ENCODE measurements around the gene NFS1.
"Not testable (repeated sequence)": the region's sequence is repeated elsewhere in the genome, so short reads cannot be mapped to it uniquely, and the experiment has no call there.

NFS1 gene

GRCh38 chr20:35708502-35708901, 9.3 kb upstream of the NFS1 start:
- Histone ChIP-seq H3K27ac (ENCODE audit: low read depth, low read length) (no peak overlapping the region), H3K4me1 (ENCODE audit: control insufficient read depth, low read length) (no peaks in the 10 kb centered on the region), H3K79me2 (ENCODE audit: control insufficient read depth, low read length) (peaks cover 57% of the 10 kb centered on the region), H4K20me1 (ENCODE audit: control insufficient read depth, insufficient read depth, low read depth, low read length) (peaks cover 20% of the 10 kb centered on the region), H3K4me3 (ENCODE audit: low read length) (no peak overlapping the region), H3K9me3 (ENCODE audit: control insufficient read depth, insufficient read depth, low read length) (no peaks in the 10 kb centered on the region), H3K27me3 (ENCODE audit: control insufficient read depth, low read length) (no peaks in the 10 kb centered on the region), H3K9me2 (replicated peaks; ENCODE audit: control insufficient read depth, low read length) (no peaks in the 10 kb centered on the region), H3F3A (ENCODE audit: control insufficient read depth, insufficient read depth) (peaks cover 92% of the 10 kb centered on the region), H3K36me3 (ENCODE audit: control insufficient read depth, low read length) (peaks cover 94% of the 10 kb centered on the region), H3K4me2 (ENCODE audit: low read length) (no peak overlapping the region)
- TF ChIP-seq CTCF (IDR thresholded peaks at IDR 0.05; ENCODE audit: low read depth, low read length, poor library complexity, severe bottlenecking) (no peak), EZH2phosphoT487 (IDR thresholded peaks at IDR 0.05; ENCODE audit: borderline replicate concordance, low read length) (no peak)

DNA sequence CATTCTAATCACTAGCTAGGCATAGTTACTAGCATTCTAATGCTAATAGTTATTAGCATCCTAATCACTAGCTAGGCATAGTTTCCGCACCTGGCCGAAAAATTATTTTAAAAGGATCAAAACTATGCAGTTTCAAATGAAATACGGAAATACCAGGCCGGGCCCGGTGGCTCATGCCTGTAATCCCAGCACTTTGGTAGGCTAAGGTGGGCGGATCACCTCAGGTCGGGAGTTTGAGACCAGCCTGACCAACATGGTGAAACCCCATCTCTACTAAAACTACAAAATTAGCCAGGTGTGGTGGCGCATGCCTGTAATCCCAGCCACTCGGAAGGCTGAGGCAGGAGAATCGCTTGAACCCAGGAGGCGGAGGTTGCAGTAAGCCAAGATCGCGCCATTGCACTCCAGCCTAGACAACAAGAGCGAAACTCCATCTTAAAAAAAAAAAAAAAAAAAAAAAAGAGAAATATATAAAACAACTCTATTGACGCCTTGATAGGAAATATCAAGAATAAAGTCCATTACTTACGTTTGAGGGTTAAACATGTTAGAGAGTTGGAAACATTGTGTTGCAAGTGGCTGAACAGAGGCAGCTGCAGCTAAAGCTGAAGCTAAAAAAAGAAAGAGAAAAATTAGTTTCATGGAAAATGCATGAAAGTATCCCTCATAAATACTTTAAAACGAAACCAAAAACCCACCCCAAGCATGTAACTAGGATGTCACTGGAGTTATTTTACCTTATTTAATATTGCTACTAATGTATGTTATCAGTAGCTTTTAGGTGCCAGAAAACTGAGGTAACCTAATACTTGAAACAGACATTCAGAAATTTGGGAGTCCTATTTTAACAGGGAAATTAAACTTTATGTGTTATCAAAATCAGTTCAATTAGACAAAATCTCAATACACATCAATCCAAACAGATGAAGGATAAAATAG, 7.7 kb upstream of the NFS1 start:
- Histone ChIP-seq H3K79me2 (ENCODE audit: control insufficient read depth, low read length) (peaks cover 46% of the 10 kb centered on the region), H4K20me1 (ENCODE audit: control insufficient read depth, insufficient read depth, low read depth, low read length) (peaks cover 17% of the 10 kb centered on the region; the same call in 1 of the 2 replicates), H3F3A (ENCODE audit: control insufficient read depth, insufficient read depth) (peaks cover 98% of the 10 kb centered on the region), H3K36me3 (ENCODE audit: control insufficient read depth, low read length) (peaks cover 96% of the 10 kb centered on the region)
- H3K4me2 ChIP-seq (ENCODE audit: low read length); H3K9me3 ChIP-seq (ENCODE audit: control insufficient read depth, insufficient read depth, low read length); H3K9me2 ChIP-seq (replicated peaks; ENCODE audit: control insufficient read depth, low read length); H3K27me3 ChIP-seq (ENCODE audit: control insufficient read depth, low read length); H3K27ac ChIP-seq (ENCODE audit: low read depth, low read length); H3K4me1 ChIP-seq (ENCODE audit: control insufficient read depth, low read length); H3K4me3 ChIP-seq (ENCODE audit: low read length): not testable (repeated sequence)

GRCh38 chr20:35705894-35706293, 6.7 kb upstream of the NFS1 start:
- not testable (repeated sequence) for H3K27me3 ChIP-seq (ENCODE audit: control insufficient read depth, low read length); H3K27ac ChIP-seq (ENCODE audit: low read depth, low read length); H3K9me2 ChIP-seq (replicated peaks; ENCODE audit: control insufficient read depth, low read length); H3K4me3 ChIP-seq (ENCODE audit: low read length); H3K4me1 ChIP-seq (ENCODE audit: control insufficient read depth, low read length); H3K4me2 ChIP-seq (ENCODE audit: low read length); H3K9me3 ChIP-seq (ENCODE audit: control insufficient read depth, insufficient read depth, low read length)
- Histone ChIP-seq H4K20me1 (ENCODE audit: control insufficient read depth, insufficient read depth, low read depth, low read length) (peaks cover 11% of the 10 kb centered on the region; the same call in 1 of the 2 replicates), H3F3A (ENCODE audit: control insufficient read depth, insufficient read depth) (peaks cover 95% of the 10 kb centered on the region), H3K79me2 (ENCODE audit: control insufficient read depth, low read length) (peaks cover 41% of the 10 kb centered on the region), H3K36me3 (ENCODE audit: control insufficient read depth, low read length) (peaks cover 96% of the 10 kb centered on the region)

DNA sequence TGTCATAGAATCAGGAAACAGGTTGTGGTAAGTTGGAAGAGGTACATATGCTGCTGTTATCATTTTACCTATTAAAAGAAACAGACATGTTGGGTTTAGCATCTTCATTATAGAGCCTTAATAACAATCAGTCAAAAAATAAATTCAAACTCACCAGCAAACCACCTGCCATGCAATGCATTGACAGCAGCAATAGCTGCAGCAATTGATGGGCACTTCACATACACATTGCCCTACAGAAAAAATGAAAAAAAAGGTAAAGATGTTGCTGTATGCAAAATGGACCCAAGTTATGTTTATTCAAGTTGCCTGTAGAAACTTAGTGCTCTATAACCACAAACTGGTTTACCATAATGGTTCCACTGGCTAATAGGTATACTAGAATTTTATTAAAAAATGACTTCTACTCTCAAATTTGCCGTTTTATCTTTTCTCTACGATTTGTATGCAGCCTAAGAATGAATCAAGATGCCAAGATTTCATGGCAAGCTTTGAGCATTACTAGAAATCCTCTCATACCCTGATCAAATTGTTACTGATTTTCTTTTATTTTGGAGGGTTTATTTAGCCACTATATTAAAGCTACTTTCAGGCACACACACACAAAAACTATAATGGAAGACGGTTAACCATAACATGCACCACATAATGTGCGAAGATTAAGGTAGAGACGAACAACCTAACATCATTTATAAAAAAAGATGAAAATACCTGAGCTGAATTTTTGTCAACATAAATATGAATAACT, 5.5 kb upstream of the NFS1 start:
- Histone ChIP-seq H3K27ac (ENCODE audit: low read depth, low read length) (no peak overlapping the region), H3K9me3 (ENCODE audit: control insufficient read depth, insufficient read depth, low read length) (no peaks in the 10 kb centered on the region), H3K79me2 (ENCODE audit: control insufficient read depth, low read length) (peaks cover 41% of the 10 kb centered on the region), H3F3A (ENCODE audit: control insufficient read depth, insufficient read depth) (peaks cover 95% of the 10 kb centered on the region), H4K20me1 (ENCODE audit: control insufficient read depth, insufficient read depth, low read depth, low read length) (peaks cover 7% of the 10 kb centered on the region; the same call in 1 of the 2 replicates), H3K36me3 (ENCODE audit: control insufficient read depth, low read length) (peaks cover 96% of the 10 kb centered on the region), H3K4me2 (ENCODE audit: low read length) (no peak overlapping the region), H3K9me2 (replicated peaks; ENCODE audit: control insufficient read depth, low read length) (no peaks in the 10 kb centered on the region), H3K27me3 (ENCODE audit: control insufficient read depth, low read length) (no peaks in the 10 kb centered on the region), H3K4me1 (ENCODE audit: control insufficient read depth, low read length) (peaks cover 15% of the 10 kb centered on the region), H3K4me3 (ENCODE audit: low read length) (no peak overlapping the region)
- TF ChIP-seq EZH2phosphoT487 (IDR thresholded peaks at IDR 0.05; ENCODE audit: borderline replicate concordance, low read length) (no peak), CTCF (IDR thresholded peaks at IDR 0.05; ENCODE audit: low read depth, low read length, poor library complexity, severe bottlenecking) (no peak)

All from DOHH2 (cell line).